Breast epithelium (tissue), 3 donors: ENCODE data around the gene BATF.

Experiments
- POLR2A ChIP-seq: fragments of 450-650 bp; IDR thresholded peaks from one replicate; pipeline ENCODE4 v1.6.1; 2016; ENCODE audit warnings: antibody characterized with exemption, mild to moderate bottlenecking, moderate library complexity
- TF ChIP-seq, protein P1 (sequence below), 3 donors: fragments of 450-650 bp; IDR thresholded peaks; one replicate each; pipeline ENCODE4 v1.5.1; 2016 to 2017; ENCODE audit warnings: antibody characterized with exemption in 3 of 3, mild to moderate bottlenecking in 3 of 3, moderate library complexity in 3 of 3

DNA sequence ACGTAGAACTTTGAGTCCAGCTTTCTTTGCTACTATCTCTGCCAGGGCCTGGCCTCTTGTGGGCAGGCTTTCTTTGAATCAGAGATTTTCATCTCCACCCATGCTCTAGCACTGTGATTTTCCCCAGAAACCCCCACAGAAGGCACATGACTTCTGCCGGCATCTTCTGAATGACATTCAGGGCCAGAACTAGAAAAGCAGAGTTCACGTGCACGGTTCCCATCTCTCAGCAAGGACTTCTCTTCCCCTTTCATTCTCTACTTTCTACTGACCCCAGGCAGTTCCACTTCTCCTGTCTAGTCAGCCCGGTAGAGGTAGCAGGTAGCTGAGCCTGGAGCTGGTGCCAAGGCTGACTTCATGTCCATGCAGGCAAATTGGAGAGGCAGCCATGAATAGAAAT is 26.9 kb downstream of the BATF start:
- TF ChIP-seq, protein P1, sequence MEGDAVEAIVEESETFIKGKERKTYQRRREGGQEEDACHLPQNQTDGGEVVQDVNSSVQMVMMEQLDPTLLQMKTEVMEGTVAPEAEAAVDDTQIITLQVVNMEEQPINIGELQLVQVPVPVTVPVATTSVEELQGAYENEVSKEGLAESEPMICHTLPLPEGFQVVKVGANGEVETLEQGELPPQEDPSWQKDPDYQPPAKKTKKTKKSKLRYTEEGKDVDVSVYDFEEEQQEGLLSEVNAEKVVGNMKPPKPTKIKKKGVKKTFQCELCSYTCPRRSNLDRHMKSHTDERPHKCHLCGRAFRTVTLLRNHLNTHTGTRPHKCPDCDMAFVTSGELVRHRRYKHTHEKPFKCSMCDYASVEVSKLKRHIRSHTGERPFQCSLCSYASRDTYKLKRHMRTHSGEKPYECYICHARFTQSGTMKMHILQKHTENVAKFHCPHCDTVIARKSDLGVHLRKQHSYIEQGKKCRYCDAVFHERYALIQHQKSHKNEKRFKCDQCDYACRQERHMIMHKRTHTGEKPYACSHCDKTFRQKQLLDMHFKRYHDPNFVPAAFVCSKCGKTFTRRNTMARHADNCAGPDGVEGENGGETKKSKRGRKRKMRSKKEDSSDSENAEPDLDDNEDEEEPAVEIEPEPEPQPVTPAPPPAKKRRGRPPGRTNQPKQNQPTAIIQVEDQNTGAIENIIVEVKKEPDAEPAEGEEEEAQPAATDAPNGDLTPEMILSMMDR (IDR thresholded peaks at IDR 0.05) = no peak
- no peak for TF ChIP-seq POLR2A
